AG10803 (cell line): ENCODE data around the gene UNC79.

Source experiments
- DNase-seq: peaks from one replicate; pipeline ENCODE4 v3.0.0; 2010; ENCODE audit warnings: low read depth
- H3K4me3 ChIP-seq: 2 replicates; pipeline ENCODE4 v1.5.1; 2011; ENCODE audit warnings: mild to moderate bottlenecking, low read length, control low read depth
- CTCF ChIP-seq: conservative IDR thresholded peaks from 2 replicates; pipeline ENCODE4 v1.5.1; 2011; ENCODE audit warnings: mild to moderate bottlenecking, low read length, control low read depth, inconsistent platforms

The UNC79 gene

GRCh38 chr14:93688820-93689219 lies 258.1 kb downstream of the UNC79 start:
- no peak for DNase-seq
- no peak overlapping the region for H3K4me3 ChIP-seq
- TF ChIP-seq CTCF = no peak

GRCh38 chr14:93690146-93690545 lies 259.4 kb downstream of the UNC79 start:
- no peak overlapping the region for H3K4me3 ChIP-seq
- TF ChIP-seq CTCF = no peak
- DNase-seq = no peak

- no peak for DNase-seq
- 0 out of 2 replicates have a peak, but pooled peaks have one; percentile 2 for TF ChIP-seq CTCF
- no peak overlapping the region for H3K4me3 ChIP-seq
Measured at GRCh38 chr14:93691042-93691780, 260.5 kb downstream of the UNC79 start.

- TF ChIP-seq CTCF = no peak
- DNase-seq = no peak
- no peak overlapping the region for H3K4me3 ChIP-seq
Measured at GRCh38 chr14:93693914-93694313, 263.2 kb downstream of the UNC79 start.

- TF ChIP-seq CTCF = no peak
- H3K4me3 ChIP-seq = no peak overlapping the region
- DNase-seq = no peak
Measured at GRCh38 chr14:93700928-93701327, 270.2 kb downstream of the UNC79 start.

GRCh38 chr14:93701562-93701961 lies 270.8 kb downstream of the UNC79 start:
- no peak for TF ChIP-seq CTCF
- no peak for DNase-seq
- H3K4me3 ChIP-seq = no peak overlapping the region

- no peak for DNase-seq
- H3K4me3 ChIP-seq = no peak overlapping the region
- no peak for TF ChIP-seq CTCF
Measured at GRCh38 chr14:93702946-93703345, 272.2 kb downstream of the UNC79 start.
